ENCODE measurements around the gene TMC5. TPM values are rescaled to one million over a fixed set of nuclear protein-coding genes. Genes with fewer than 3 reads are reported as not detected.

The TMC5 gene
- total RNA-seq, 6 experiments from 2014 or later, result 0.06 TPM; not detected in 5

DNA sequence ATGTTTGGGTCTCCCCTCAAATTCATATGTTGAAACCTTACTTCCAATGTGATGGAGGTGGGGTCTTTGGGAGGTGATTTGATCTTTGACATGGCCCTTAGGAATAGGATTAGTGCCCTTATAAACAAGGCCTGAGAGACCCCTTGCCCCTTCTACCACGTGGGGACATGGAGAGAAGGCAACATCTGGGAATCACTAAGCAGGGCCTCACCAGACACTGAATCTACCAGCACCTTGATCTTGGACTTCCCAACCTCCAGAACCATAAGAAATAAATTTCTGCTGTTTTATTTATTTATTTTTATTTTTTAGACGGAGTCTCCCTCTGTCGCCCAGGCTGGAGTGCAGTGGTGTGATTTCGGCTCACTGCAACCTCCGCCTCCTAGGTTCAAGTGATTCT is 64.1 kb downstream of the TMC5 start:
- no peaks in the 10 kb centered on the region for H3K4me1 Mint-ChIP-seq (ENCODE audit: low read depth)
- DNase-seq, result no peak
- no peaks in the 10 kb centered on the region for H3K9me3 Mint-ChIP-seq
- no peak overlapping the region for H3K27ac Mint-ChIP-seq
- no peak overlapping the region for H3K4me3 Mint-ChIP-seq
- peaks cover 20% of the 10 kb centered on the region for H3K27me3 Mint-ChIP-seq (ENCODE audit: insufficient read depth)
- no peaks in the 10 kb centered on the region for H3K36me3 Mint-ChIP-seq (ENCODE audit: low read depth)
- no peak for TF ChIP-seq CTCF (IDR thresholded peaks at IDR 0.05)

DNA sequence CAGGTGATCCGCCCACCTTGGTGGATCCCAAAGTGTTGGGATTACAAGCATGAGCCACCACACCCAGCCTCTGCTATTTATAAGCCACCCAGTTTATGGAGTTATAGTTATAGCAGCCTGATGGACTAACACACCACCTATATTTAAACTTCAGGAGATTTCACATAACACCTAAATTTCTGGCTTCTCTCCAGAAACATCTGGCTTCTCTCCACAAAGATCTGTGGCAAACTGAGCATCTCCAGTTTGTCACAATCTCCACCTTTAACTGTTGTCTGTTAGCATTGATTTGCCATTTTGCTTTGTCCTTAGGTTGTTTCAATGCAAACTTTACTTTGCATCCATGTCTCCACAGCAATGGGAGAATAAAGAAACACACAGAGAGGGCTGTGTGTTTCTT is 64.6 kb downstream of the TMC5 start:
- H3K27ac Mint-ChIP-seq, result no peak overlapping the region
- H3K27me3 Mint-ChIP-seq (ENCODE audit: insufficient read depth), result peaks cover 20% of the 10 kb centered on the region
- DNase-seq, result no peak
- H3K9me3 Mint-ChIP-seq, result no peaks in the 10 kb centered on the region
- no peaks in the 10 kb centered on the region for H3K4me1 Mint-ChIP-seq (ENCODE audit: low read depth)
- TF ChIP-seq CTCF (IDR thresholded peaks at IDR 0.05), result no peak
- no peaks in the 10 kb centered on the region for H3K36me3 Mint-ChIP-seq (ENCODE audit: low read depth)
- no peak overlapping the region for H3K4me3 Mint-ChIP-seq

GRCh38 chr16:19484096-19484495 is 66.4 kb downstream of the TMC5 start:
- Mint-ChIP-seq H3K4me3 (no peak overlapping the region), H3K36me3 (ENCODE audit: low read depth) (no peaks in the 10 kb centered on the region), H3K27ac (no peak overlapping the region), H3K4me1 (ENCODE audit: low read depth) (no peaks in the 10 kb centered on the region), H3K27me3 (ENCODE audit: insufficient read depth) (peaks cover 20% of the 10 kb centered on the region), H3K9me3 (no peaks in the 10 kb centered on the region)
- no peak for DNase-seq
- TF ChIP-seq CTCF (IDR thresholded peaks at IDR 0.05), result no peak

DNA sequence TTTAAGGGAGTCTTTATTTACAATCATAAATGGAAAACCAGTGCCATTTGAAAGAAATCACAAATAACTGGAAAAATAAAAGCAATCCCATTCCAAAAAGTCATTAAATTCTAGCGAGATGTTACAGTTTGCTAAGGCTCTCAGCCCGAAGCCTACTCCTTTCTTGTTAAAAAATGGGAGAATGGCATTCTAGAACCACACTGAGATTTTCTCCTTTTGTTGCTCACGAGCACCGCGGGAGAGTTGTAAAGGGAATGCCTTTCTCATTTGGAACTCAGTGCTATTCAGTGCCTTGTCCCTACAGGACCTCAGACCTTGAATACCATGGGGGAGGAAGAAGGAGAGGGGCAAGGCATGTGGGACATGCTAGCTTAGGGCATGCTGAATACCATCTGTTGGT is 67.9 kb downstream of the TMC5 start:
- DNase-seq, result no peak
- no peaks in the 10 kb centered on the region for H3K4me1 Mint-ChIP-seq (ENCODE audit: low read depth)
- no peak for TF ChIP-seq CTCF (IDR thresholded peaks at IDR 0.05)
- H3K4me3 Mint-ChIP-seq, result no peak overlapping the region
- no peak overlapping the region for H3K27ac Mint-ChIP-seq
- H3K9me3 Mint-ChIP-seq, result no peaks in the 10 kb centered on the region
- H3K36me3 Mint-ChIP-seq (ENCODE audit: low read depth), result no peaks in the 10 kb centered on the region
- H3K27me3 Mint-ChIP-seq (ENCODE audit: insufficient read depth), result peaks cover 20% of the 10 kb centered on the region

DNA sequence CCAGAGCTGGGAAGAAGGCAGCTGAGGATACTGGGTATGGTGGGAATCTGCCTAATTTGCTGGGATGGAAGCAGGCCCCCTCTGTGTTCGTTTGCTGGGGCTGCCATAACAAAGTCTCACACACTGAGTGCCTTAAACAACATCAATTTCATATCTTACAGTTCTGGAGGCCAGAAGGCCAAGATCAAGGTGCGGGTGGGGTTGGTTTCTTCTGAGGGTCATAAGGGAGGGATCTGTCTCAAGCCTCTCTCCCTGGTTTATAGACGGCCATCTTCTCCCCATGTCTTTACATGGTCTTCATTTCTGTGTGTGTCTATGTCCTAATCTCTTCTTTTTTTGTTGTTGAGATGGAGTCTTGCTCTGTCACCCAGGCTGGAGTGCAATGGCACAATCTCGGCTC is 68.4 kb downstream of the TMC5 start:
- no peaks in the 10 kb centered on the region for H3K9me3 Mint-ChIP-seq
- H3K4me3 Mint-ChIP-seq, result no peak overlapping the region
- no peaks in the 10 kb centered on the region for H3K4me1 Mint-ChIP-seq (ENCODE audit: low read depth)
- no peak for TF ChIP-seq CTCF (IDR thresholded peaks at IDR 0.05)
- no peaks in the 10 kb centered on the region for H3K36me3 Mint-ChIP-seq (ENCODE audit: low read depth)
- H3K27ac Mint-ChIP-seq, result no peak overlapping the region
- peaks cover 20% of the 10 kb centered on the region for H3K27me3 Mint-ChIP-seq (ENCODE audit: insufficient read depth)
- no peak for DNase-seq

GRCh38 chr16:19486750-19487325 is 69.2 kb downstream of the TMC5 start:
- Mint-ChIP-seq H3K9me3 (no peaks in the 10 kb centered on the region), H3K4me1 (ENCODE audit: low read depth) (no peaks in the 10 kb centered on the region), H3K4me3 (no peak overlapping the region), H3K36me3 (ENCODE audit: low read depth) (no peaks in the 10 kb centered on the region), H3K27ac (no peak overlapping the region), H3K27me3 (ENCODE audit: insufficient read depth) (peaks cover 20% of the 10 kb centered on the region)
- DNase-seq, result no peak
- no peak for TF ChIP-seq CTCF (IDR thresholded peaks at IDR 0.05)
